Fibroblast of skin of left biceps (primary cell): ENCODE measurements around the gene PLEKHM3.

ENCODE experiments used
- DNase-seq, 2 experiments: peaks; one replicate each; pipeline ENCODE4 v3.0.0-alpha.2; 2013; ENCODE audit warnings: low read depth in 2 of 2

PLEKHM3 gene

DNA sequence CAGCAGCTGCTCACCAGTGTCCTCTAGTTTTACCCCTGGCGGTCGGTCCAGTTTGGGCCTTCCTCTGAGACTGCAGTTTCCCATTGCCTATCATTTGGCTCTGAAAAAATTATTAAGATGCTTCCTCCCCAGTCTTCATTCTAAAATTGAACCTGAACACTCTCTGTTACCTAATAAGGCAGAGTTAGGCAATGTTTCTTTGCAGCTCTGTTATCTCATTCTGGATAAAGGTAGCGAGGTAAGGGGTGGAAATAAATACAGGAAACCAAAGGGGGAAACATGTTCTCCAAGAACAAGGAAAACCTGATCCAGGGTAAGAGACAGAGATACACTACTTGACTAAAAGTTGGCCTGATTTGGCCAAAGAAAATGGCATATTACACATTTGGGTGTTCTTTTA is 164.6 kb downstream of the PLEKHM3 start:
- no peak for DNase-seq

DNA sequence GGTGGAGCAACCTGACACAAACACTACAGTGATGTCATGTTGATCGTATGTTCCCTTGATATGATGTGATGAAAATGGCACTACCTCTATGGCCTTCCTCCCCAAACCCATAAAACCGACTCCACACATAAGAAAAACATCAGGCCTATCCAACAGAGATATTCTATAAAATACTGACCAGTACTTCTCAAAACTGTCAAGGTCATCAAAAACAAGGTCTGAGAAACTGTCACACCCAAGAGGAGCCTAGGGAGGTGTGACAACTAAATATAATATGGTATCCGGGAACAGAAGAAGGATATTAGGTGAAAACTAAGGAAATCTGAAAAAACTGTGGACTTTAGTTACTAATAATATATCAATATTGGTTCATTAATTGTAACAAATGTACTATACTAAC is 169.7 kb downstream of the PLEKHM3 start:
- no peak for DNase-seq

DNA sequence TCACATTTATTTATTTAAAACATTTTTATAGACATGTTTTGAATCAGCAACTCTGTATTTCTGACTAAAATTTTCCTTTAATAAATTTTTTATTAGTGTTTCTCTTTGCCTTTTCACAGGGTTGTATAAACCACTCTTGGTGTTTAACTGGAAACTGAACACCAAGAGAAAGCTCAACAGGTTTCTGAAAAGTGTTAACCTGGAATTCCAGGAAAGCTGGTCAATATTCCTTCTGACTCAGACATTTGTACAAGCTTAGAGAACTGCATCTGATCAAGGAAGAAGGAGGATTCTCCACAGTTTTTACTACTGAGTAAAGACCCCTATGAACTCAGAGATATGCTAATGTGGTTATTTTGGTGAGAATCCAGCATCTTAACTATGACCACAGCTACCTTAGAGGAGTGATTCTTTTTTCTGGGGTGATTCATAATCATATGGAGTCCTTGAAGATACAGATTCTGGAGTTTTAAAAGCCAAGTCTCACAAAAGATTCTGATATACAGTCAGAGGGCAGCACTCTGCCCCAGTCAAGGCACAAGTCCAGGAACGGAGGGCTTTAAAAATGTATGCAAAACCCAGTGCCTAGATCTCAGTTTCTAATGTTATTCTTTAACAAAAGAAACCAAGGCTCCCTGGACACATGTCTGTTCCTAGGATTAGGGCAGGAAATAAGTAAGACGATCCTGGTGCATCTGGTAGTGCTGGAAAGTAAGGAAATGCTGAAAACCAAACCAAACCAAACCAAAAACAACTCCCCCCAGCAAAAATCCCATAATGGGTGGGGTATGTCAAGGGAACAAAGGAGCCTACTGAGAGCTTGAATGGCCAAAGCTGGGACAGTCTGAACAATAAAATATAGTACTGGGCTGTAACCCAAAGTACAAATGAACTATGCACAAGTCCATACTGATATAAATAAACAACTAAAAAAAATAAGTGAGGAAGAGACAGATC is 170.6 kb downstream of the PLEKHM3 start:
- DNase-seq, result peak; percentile 66

DNA sequence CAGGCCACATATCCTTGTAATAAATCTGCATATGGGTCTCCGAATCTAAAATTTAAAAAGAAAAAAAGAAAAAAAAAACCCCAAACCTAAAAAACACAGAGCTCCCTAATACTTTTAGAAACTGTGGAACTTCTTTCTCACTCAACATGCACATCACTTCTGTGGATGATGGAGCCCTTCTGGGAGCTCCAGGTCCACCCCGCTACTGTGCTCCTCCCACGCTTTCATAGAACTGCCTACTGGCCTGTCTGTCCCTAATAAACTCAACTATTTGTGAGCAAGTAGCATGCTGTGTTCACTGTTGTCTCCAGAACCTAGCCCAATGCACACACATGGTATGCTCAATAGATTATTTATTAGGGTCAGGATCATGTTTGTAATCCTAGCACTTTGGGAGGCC is 172.5 kb downstream of the PLEKHM3 start:
- DNase-seq, result no peak

DNA sequence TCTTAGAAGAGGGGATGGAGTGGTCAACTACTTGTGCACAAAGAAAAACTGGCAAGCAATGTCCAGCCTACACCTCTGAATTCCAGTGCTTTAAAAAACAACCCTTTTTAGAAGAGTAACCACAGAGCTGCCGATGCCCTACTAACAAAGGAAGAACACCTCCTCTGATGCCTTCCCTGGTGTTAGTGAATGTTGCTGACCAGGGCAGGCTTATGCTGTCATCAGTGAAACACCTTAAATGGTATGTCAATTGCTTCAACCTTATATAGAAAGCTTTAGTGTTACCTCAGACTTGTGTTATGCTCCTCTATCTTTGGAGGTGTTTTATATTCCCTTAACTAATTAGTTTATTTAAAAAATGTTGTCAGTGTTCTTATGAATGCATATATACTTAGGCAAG is 175.9 kb downstream of the PLEKHM3 start:
- no peak for DNase-seq

DNA sequence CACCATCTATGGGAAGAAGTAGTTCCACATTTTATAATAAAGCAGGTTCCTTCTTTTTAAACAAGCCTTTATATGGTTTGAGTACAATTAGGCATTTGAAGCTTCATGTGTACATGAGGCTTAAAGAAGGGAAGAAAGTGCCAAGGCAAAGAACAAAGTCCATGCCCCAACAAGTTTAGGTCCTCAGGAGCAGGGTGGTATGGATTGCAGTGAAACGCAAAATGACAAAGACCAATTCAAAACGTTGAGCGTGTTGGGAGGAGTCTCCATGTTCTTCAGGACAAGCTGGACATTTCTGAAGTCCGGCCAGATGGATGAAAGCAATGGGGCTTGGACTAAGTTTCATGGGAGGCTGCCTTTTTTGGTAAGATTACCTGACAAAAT is 176.8 kb downstream of the PLEKHM3 start:
- DNase-seq, result no peak

DNA sequence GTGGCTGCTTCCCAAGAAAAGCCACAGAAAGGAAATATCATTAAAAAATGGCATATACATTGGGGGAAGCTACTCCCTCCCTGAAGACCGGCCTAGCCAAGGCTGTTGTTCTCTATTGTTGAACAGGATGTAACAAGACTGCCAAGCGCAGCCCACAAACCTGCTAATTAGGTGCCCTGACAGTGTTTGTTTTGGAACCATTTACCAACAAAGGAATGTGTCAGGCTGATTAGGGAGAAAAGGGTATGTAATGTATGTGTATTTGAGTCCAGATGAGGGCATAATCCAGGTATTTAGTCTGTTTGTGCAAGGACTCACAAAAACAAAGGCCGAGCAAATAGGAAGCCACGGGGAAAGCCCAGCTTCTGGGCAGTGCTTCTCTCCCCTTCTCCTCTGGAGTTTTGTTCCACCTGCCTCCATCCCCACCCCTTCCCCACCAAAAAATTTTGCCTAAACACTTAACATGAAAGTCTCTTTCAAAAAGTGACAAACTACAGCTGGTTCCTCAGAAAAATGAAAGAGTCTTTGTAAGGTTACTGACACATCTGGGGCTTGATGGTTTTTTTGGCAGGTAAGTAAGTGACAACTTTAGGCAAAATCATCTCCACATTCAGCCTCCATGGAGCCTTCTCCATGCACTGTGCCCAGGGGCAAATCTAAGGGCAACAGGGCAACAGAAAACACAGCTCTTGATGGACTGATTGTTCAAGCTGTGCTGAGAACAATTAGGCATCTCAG is 177.4 kb downstream of the PLEKHM3 start:
- no peak for DNase-seq

DNA sequence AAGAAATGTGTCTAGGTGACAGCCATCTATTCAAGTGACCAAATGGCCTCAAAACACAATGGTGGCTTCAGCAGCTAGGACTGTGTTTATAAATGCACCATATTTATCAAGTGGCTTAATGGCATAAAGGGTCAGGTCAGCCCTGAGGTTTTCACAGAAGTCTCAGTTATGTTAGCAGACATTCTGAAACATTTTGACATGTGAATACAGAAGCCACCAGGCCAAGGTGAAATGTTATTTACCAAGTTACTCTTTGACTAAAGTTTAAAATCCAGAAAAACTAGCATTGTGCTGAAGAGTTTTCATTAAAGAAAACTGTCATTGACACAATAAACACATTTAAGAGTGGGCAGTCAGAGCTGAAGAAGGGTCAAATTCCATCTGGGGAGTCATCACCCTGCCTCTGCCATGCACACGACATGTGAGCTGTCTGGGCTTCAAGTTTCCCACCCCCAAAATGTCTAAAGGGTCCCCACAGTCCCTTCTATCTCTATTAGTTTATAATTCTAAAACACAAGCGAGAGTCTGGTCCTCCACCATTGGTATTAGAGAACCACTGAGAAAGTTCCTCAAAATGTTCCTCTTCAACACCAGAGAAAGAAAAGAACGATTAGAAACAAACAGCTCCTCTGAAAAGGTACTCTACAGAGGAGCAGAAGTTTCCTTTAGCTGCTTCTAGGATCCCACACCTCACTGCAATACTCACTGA is 178.1 kb downstream of the PLEKHM3 start:
- DNase-seq, result no peak

DNA sequence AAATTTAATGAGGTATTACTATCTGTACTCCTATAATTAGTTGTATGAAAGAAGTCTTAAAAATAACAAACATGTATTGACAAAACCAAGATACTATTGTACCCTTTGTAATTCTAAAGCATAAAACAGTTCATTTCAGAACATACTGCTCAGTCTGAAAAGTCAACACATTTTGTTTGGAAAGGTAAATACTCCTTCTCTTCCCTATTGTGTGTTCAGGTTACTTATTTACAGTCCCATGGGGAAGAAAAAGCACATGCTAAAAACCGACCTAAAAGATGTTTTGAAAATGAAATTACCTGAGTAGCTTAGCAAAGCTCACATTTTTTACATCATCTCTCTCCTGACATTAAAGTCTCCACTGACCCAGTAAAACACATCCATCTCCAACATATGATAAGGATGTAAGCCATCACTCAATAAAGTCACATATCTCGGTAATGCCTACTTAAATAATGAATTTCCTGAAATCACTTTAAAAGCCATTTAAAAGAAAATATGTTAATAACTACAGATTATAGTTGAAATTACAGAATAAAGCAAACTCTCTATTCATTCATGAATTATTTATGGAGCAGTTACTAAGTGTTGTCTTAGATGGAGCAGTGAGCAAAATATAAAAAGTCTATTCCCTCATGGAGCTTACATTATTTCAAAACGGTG is 180.0 kb downstream of the PLEKHM3 start:
- no peak for DNase-seq

DNA sequence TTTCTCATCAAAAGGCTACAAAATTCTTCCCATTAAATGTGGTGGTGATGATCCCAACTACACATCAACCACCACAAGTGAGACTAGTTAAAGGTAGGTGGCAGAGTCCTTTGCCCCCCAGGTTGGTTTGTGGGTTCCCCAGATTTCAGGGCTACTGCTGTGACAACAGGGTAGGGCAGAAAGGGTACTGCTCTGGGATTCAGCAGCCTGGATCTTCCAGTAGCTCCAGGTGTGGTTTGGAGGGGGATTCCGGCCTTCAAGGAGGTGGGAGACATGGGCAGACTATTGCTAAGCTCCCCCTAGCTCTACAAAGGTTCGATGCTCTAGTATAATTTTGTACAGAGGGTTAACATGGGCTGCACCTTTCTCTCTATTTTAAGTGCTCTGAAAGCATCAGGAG is 180.7 kb downstream of the PLEKHM3 start:
- DNase-seq, result no peak

DNA sequence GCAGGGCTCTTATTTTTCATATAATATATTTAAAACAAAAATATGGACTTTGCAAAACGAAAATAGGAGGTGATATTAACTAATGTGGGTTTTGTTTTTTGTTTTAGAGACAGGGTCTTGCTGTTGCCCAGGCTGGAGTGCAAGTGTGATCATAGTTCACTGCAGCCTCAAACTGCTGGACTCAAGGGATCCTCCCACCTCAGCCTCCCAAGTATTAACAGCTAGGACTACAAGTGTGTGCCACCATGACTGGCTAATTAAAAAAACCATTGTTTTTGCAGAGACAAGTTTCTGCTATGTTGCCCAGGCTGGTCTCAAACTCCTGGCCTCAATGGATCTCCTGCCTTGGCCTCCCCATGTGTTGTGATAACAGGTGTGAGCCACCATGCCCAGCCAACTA is 185.2 kb downstream of the PLEKHM3 start:
- DNase-seq, result no peak

DNA sequence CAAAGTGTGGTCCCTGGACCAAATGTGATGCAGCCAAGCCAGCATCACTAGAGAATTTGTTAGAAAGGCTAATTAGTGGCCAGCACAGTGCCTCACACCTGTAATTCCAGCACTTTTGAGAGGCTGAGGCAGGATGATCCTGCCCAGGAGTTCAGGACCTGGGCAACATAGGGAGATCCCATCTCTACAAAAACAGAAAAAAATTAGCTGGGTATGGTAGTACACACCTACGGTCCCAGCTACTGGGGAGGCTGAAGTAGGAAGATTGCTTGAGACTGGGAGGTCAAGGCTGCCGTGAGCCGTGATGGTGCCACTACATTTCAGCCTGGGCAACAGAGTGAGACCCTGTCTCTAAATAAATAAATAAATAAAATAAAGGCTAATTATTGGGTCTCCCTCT is 185.8 kb downstream of the PLEKHM3 start:
- no peak for DNase-seq

DNA sequence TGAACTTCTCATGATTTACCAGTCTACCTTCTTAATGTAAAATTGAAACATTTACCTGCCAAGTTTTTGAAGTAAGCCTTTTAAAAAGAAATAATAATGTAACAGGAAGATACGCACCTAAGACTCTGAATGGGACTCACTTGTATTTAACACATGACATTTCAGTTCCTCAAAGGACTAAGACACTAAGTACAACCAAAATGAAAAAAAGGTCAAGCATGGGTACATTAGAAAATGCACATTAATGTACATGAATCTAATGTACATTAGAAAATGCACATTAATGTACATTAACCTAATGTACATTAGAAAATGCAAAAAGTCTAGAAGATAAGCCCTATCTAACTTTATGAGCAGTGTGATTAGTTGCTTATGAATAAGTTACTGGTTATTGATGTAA is 186.3 kb downstream of the PLEKHM3 start:
- DNase-seq, result no peak

DNA sequence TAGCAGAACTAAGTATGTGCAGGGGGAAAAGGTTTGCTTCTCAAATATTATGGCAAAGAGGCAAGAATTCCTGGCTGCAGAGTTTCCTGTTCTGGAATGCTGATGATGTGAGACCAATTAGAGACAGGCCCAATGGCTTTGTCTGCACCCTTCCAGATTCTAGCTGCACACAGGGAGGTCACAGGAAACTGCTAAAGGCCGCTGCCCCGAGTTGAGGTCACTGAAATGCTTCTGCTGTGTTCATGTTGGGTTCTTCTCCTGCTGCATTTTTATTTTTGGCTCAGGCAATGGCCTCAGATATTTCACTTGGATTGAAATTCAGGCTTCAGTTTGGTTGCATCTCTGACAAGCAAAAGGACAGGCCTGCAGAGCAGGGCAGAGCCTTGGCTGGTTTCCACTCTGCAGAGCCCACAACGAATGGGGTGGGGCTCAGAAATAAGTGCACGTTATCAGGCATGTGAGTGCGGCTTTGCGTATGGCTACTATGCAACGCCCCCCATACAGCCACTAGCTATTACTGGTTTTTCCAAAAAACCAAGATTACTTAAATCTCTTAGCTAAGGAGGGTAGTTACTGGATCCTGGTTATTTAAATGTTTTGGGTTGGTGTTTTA is 188.7 kb downstream of the PLEKHM3 start:
- no peak for DNase-seq

DNA sequence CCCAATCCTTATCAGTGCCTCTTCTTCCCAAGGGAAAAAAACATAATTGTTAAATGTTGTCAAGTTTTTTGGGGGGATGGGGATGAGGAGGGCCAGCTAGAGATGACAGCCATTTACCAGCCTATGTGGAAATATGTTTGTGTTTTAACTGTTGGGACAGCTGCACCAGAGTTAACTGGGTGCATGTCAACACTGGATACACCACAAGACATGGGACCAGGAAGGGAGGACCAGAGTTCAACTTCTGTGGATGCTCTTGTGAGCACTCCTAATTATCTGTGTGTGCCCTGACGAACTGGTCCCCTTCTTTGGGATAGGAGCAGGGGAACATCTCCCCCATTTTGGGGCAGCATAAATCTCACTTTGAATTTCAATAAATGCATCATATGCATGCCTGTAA is 189.5 kb downstream of the PLEKHM3 start:
- no peak for DNase-seq

DNA sequence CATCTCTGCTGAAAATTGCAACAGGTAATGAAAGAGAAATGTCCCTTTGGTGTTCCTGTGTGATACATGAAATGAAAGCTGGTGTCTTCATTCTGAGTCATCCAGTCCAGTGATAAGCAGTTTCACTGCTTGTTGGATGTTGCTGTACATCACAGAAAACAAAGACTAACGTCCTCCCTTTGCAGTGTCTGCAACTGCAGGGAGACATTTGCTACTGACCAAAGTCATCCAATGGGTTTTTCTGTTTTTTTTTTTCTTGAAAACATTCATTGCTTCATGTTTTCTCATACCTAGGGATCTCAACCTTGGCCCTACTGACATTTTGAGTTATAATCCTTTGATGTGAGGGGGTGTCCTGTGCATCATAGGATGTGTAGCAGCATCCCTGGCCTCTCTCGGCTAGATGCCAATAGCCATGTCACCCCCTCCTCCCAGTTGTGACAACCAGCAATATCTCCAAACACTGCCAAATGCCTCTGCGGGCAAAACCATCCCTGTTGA is 192.0 kb downstream of the PLEKHM3 start:
- no peak for DNase-seq

DNA sequence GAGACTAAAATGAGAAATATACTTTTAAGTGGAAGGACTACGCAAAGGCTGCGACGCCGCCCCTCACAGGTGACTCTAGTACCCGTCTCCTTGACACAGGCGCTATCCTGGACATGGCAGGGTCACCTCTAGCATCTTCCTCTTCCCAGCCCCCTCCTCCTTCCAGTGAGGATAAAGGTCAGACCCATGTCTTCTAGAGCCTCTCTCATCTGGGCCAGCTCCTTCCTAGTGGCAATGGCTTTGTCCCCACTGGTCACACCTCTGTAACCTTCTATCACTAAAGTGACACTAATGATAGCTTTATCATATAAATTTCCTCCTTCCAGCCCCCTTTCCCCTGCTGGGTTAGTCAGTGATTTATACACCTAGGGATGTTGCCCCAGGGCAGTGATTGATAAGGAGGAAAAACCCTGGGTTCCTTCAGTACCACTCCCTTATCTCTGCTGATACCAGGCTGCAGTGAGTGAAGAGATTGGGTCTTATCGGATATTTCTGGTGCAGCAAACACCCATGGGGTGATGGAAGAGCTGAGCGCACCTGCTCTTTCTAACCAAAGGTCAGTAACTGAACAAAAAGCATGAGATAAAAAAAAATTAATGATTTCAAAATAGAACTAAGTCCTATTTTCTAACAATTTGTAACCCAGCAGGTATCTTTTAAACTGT is 193.6 kb downstream of the PLEKHM3 start:
- no peak for DNase-seq

DNA sequence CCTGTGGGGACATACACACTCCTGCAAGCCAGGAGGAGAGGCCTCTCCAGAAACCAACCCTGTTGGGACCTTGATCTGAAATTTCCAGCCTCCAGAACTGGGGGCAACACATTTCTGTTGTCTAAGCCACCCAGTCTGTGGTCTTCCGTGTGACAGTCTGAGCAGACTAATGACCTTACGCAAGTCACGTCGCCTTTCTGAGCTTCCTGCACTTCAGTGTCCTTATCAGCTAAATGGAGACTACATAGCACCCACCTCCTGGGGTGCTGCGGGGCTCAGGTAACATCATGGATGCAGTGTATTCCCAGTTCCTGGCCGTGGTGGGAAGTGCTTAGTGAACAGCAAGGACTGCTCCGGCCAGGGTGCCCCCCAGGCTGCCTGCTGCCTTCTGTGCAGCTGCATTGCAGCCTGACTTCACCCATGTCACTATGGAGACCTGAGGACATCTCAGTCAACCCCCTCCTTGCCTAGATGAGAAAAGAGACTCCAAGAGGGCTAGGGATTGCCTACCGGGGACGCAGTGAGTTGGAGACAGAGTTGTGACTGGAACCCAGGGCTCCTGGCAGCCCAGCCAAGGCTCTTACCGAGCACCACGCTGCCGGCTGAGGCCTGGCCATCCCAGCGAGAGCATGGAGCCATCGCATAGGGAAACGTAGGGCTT is 194.4 kb downstream of the PLEKHM3 start:
- no peak for DNase-seq

DNA sequence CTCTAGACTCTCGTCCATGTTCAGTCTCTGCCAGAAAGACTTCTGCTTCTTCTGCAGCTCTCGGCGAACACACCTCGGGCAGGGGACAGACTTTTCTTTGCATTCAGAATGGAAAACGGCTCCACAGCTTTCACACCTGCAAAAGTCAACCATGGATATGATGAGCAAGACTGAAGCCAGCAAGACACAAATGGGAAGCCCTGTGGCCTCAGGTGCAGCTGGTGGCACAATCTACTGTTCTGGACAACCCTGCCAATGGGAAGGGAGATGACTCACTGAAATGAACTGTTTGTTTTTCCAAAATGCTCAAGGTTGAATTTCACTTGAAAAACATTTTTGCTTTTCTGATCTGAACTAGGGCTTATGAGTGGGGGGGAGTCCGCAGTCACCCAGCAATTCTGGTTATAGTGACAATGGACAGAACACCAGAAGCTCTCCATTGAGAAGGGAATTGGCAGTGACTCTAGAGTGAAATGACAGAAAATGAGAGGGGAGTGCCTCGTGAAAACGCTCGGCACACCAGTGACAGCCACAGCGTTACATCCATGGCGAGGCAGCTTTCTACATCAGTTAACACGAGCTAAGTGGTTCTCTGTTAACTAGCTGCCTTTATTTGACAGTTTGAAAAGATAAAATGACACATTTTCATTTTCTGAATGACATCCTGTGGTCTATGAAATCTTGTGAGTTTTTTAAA is 196.8 kb downstream of the PLEKHM3 start:
- DNase-seq, result no peak

DNA sequence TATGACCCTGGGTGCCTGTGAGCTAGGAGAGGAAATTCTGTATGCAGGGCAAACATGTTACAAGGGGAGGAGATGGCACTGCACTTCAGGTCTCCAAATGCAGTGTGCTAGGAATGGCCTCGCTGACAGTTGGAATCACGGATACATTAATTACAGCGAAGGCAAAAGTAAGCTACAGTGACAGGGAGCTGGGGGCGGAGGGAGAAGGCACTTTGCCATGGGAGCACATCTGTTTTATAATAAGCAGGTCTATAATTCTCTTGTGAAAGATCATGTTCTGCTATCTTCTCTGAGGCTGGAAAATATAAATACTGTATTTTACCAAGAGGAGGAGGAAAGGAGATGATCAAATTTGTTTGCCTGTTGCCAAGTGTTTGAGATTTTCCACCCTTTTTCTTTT is 199.3 kb downstream of the PLEKHM3 start:
- no peak for DNase-seq
